ENCODE results near the gene ZBTB8OS. TPM values are rescaled to one million over a fixed set of nuclear protein-coding genes. Genes with fewer than 3 reads are reported as not detected.

Gene ZBTB8OS
- total and polyA plus RNA-seq, 7 experiments from 2014 or later, result 35.5 to 65.9 (median 49.8) TPM

GRCh38 chr1:32613472-32613871 lies 36.9 kb downstream of the ZBTB8OS start:
- H3K4me3 Mint-ChIP-seq, result peak overlapping the region in 6 of 10 donors; percentile 6 to 63 (median 20)
- DNase-seq (no peak), ATAC-seq (no peak)
- H3K9me3 Mint-ChIP-seq, result no peaks in the 10 kb centered on the region
- H3K27ac ChIP-seq (ENCODE audit: low read depth, low read length), result no peak overlapping the region
- H3K36me3 ChIP-seq (ENCODE audit: control insufficient read depth in 2 of 3, insufficient read depth in 3 of 3, low read length in 3 of 3), result no peaks in the 10 kb centered on the region
- H3K4me3 ChIP-seq (ENCODE audit: low read length), result no peak overlapping the region
- H3K9me3 ChIP-seq (ENCODE audit: control insufficient read depth in 2 of 3, low read length in 3 of 3), result no peaks in the 10 kb centered on the region
- POLR2A ChIA-PET, result no interaction called here
- H3K27me3 Mint-ChIP-seq, result no peaks in the 10 kb centered on the region
- intact Hi-C loops (cut with micrococcal nuclease), result loop anchor here in 1 of 2 donors (2.0 kb wide), 1 partner anchor 37 kb away; the partner anchor contains the start of genes RBBP4 and ZBTB8OS
- no peaks in the 10 kb centered on the region for H3K27me3 ChIP-seq (ENCODE audit: control insufficient read depth in 2 of 2, insufficient read depth in 2 of 2, low read length in 2 of 2)
- H3K36me3 Mint-ChIP-seq, result peaks cover 0 to 2% (median 0%) of the 10 kb centered on the region in 5 donors
- CTCF ChIA-PET, result no interaction called here
- no peaks in the 10 kb centered on the region for H3K4me1 ChIP-seq (ENCODE audit: control insufficient read depth in 2 of 2, insufficient read depth in 2 of 2, low read length in 2 of 2)
- H3K27ac Mint-ChIP-seq, result no peak overlapping the region
- H3K4me1 Mint-ChIP-seq, result peaks cover 3 to 7% (median 5%) of the 10 kb centered on the region in 7 donors

GRCh38 chr1:32612189-32612881 lies 38.0 kb downstream of the ZBTB8OS start:
- ChIA-PET POLR2A (no interaction called here), CTCF (no interaction called here)
- H3K4me1 ChIP-seq (ENCODE audit: control insufficient read depth in 2 of 2, insufficient read depth in 2 of 2, low read length in 2 of 2), result no peaks in the 10 kb centered on the region
- Mint-ChIP-seq H3K27ac (peak overlapping the region in 2 of 9 donors; percentile 22 to 62), H3K4me3 (peak overlapping the region; percentile 11 to 80 (median 70)), H3K27me3 (no peaks in the 10 kb centered on the region), H3K36me3 (peaks cover 0 to 4% (median 0%) of the 10 kb centered on the region in 5 donors), H3K9me3 (no peaks in the 10 kb centered on the region), H3K4me1 (peaks cover 3 to 7% (median 5%) of the 10 kb centered on the region in 7 donors)
- H3K27me3 ChIP-seq (ENCODE audit: control insufficient read depth in 2 of 2, insufficient read depth in 2 of 2, low read length in 2 of 2), result no peaks in the 10 kb centered on the region
- H3K27ac ChIP-seq (ENCODE audit: low read depth, low read length), result no peak overlapping the region
- ATAC-seq (peak; percentile 99), DNase-seq (peak; percentile 7 to 68 (median 14))
- H3K4me3 ChIP-seq (ENCODE audit: low read length), result peak overlapping the region; percentile 56
- H3K36me3 ChIP-seq (ENCODE audit: control insufficient read depth in 2 of 3, insufficient read depth in 3 of 3, low read length in 3 of 3), result no peaks in the 10 kb centered on the region
- intact Hi-C loops (cut with micrococcal nuclease), result loop anchor here in 1 of 2 donors (2.0 kb wide), 1 partner anchor 38 kb away; the partner anchor contains the start of genes RBBP4 and ZBTB8OS
- no peaks in the 10 kb centered on the region for H3K9me3 ChIP-seq (ENCODE audit: control insufficient read depth in 2 of 3, low read length in 3 of 3)

- ChIA-PET CTCF (no interaction called here), POLR2A (no interaction called here)
- H3K36me3 ChIP-seq (ENCODE audit: control insufficient read depth in 2 of 3, insufficient read depth in 3 of 3, low read length in 3 of 3), result no peaks in the 10 kb centered on the region
- no peak for DNase-seq
- no peaks in the 10 kb centered on the region for H3K9me3 ChIP-seq (ENCODE audit: control insufficient read depth in 2 of 3, low read length in 3 of 3)
- H3K4me3 ChIP-seq (ENCODE audit: low read length), result peak overlapping the region; percentile 56
- ATAC-seq, result no peak
- Mint-ChIP-seq H3K27me3 (no peaks in the 10 kb centered on the region), H3K9me3 (no peaks in the 10 kb centered on the region), H3K36me3 (peaks cover 0 to 4% (median 0%) of the 10 kb centered on the region in 5 donors), H3K27ac (no peak overlapping the region), H3K4me3 (peak overlapping the region; percentile 11 to 80 (median 70)), H3K4me1 (peaks cover 3 to 7% (median 5%) of the 10 kb centered on the region in 7 donors)
- no peak overlapping the region for H3K27ac ChIP-seq (ENCODE audit: low read depth, low read length)
- intact Hi-C loops (cut with micrococcal nuclease), result loop anchor here in 1 of 2 donors (2.0 kb wide), 1 partner anchor 39 kb away; the partner anchor contains the start of genes RBBP4 and ZBTB8OS
- no peaks in the 10 kb centered on the region for H3K4me1 ChIP-seq (ENCODE audit: control insufficient read depth in 2 of 2, insufficient read depth in 2 of 2, low read length in 2 of 2)
- no peaks in the 10 kb centered on the region for H3K27me3 ChIP-seq (ENCODE audit: control insufficient read depth in 2 of 2, insufficient read depth in 2 of 2, low read length in 2 of 2)
Measured at GRCh38 chr1:32611859-32612188, 38.5 kb downstream of the ZBTB8OS start.

- ATAC-seq (no peak), DNase-seq (no peak)
- Histone ChIP-seq H3K4me3 (ENCODE audit: low read length) (no peak overlapping the region), H3K27me3 (ENCODE audit: control insufficient read depth in 2 of 2, insufficient read depth in 2 of 2, low read length in 2 of 2) (no peaks in the 10 kb centered on the region), H3K4me1 (ENCODE audit: control insufficient read depth in 2 of 2, insufficient read depth in 2 of 2, low read length in 2 of 2) (no peaks in the 10 kb centered on the region), H3K27ac (ENCODE audit: low read depth, low read length) (no peak overlapping the region), H3K9me3 (ENCODE audit: control insufficient read depth in 2 of 3, low read length in 3 of 3) (no peaks in the 10 kb centered on the region), H3K36me3 (ENCODE audit: control insufficient read depth in 2 of 3, insufficient read depth in 3 of 3, low read length in 3 of 3) (no peaks in the 10 kb centered on the region)
- Mint-ChIP-seq H3K9me3 (no peaks in the 10 kb centered on the region), H3K4me1 (peaks cover 3 to 7% (median 5%) of the 10 kb centered on the region in 7 donors), H3K4me3 (no peak overlapping the region), H3K27me3 (no peaks in the 10 kb centered on the region), H3K36me3 (peaks cover 0 to 4% (median 0%) of the 10 kb centered on the region in 5 donors), H3K27ac (no peak overlapping the region)
- POLR2A ChIA-PET, result no interaction called here
- intact Hi-C loops (cut with micrococcal nuclease), result no loop called here
- CTCF ChIA-PET, result interaction anchor here (1.0 kb wide), 1 partner anchor 27 kb away, joined by 5 read pairs; no protein-coding TSS in a partner anchor
Measured at GRCh38 chr1:32609180-32609579, 41.2 kb downstream of the ZBTB8OS start.

- Mint-ChIP-seq H3K4me1 (no peaks in the 10 kb centered on the region), H3K27me3 (no peaks in the 10 kb centered on the region), H3K36me3 (peaks cover 0 to 4% (median 0%) of the 10 kb centered on the region in 5 donors), H3K9me3 (no peaks in the 10 kb centered on the region), H3K4me3 (no peak overlapping the region), H3K27ac (no peak overlapping the region)
- Histone ChIP-seq H3K27ac (ENCODE audit: low read depth, low read length) (no peak overlapping the region), H3K4me3 (ENCODE audit: low read length) (no peak overlapping the region), H3K27me3 (ENCODE audit: control insufficient read depth in 2 of 2, insufficient read depth in 2 of 2, low read length in 2 of 2) (no peaks in the 10 kb centered on the region), H3K9me3 (ENCODE audit: control insufficient read depth in 2 of 3, low read length in 3 of 3) (no peaks in the 10 kb centered on the region), H3K4me1 (ENCODE audit: control insufficient read depth in 2 of 2, insufficient read depth in 2 of 2, low read length in 2 of 2) (no peaks in the 10 kb centered on the region), H3K36me3 (ENCODE audit: control insufficient read depth in 2 of 3, insufficient read depth in 3 of 3, low read length in 3 of 3) (no peaks in the 10 kb centered on the region)
- POLR2A ChIA-PET, result no interaction called here
- intact Hi-C loops (cut with micrococcal nuclease), result no loop called here
- ATAC-seq (no peak), DNase-seq (no peak)
- CTCF ChIA-PET, result interaction anchor here (0.9 kb wide), 1 partner anchor 166 kb away, joined by 3 read pairs; no protein-coding TSS in a partner anchor
Measured at GRCh38 chr1:32606565-32607371, 43.6 kb downstream of the ZBTB8OS start.

GRCh38 chr1:32605711-32606424 lies 44.5 kb downstream of the ZBTB8OS start:
- Histone ChIP-seq H3K36me3 (ENCODE audit: control insufficient read depth in 2 of 3, insufficient read depth in 3 of 3, low read length in 3 of 3) (no peaks in the 10 kb centered on the region), H3K27ac (ENCODE audit: low read depth, low read length) (no peak overlapping the region), H3K27me3 (ENCODE audit: control insufficient read depth in 2 of 2, insufficient read depth in 2 of 2, low read length in 2 of 2) (no peaks in the 10 kb centered on the region), H3K9me3 (ENCODE audit: control insufficient read depth in 2 of 3, low read length in 3 of 3) (no peaks in the 10 kb centered on the region), H3K4me3 (ENCODE audit: low read length) (no peak overlapping the region), H3K4me1 (ENCODE audit: control insufficient read depth in 2 of 2, insufficient read depth in 2 of 2, low read length in 2 of 2) (no peaks in the 10 kb centered on the region)
- ATAC-seq (no peak), DNase-seq (no peak)
- Mint-ChIP-seq H3K4me3 (no peak overlapping the region), H3K36me3 (peaks cover 0 to 4% (median 0%) of the 10 kb centered on the region in 5 donors), H3K27ac (no peak overlapping the region), H3K4me1 (no peaks in the 10 kb centered on the region), H3K9me3 (no peaks in the 10 kb centered on the region), H3K27me3 (no peaks in the 10 kb centered on the region)
- intact Hi-C loops (cut with micrococcal nuclease), result no loop called here
- POLR2A ChIA-PET, result no interaction called here
- CTCF ChIA-PET, result no interaction called here
